ENCODE results near the gene PHACTR2.
"Not testable (repeated sequence)": the region's sequence is repeated elsewhere in the genome, so short reads cannot be mapped to it uniquely, and the experiment has no call there.

The PHACTR2 gene

DNA sequence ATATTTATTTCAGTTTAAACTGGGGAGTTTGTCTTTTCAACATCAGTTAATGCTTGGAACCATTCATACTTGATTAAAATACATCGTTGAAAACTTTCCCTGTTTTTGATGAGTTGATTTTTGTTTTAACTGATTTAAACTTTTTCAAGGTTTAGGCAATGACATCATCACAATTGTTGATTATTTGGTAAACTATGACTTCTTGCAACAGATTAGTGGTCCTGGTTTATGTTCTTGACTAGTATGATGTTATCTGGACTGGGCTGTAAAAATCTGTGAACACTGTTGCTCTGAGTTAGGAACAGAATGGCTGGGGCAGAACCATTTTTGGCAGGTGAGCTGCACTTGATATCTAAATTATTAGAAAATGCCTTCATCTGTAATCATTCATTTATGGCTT is 186.5 kb downstream of the PHACTR2 start, which contains the start of gene ZC2HC1B:
Gene ZC2HC1B (plus strand): TSS at position 241 of the 400 bp plus-strand sequence. CDS start 66 bp downstream, at position 307.
- Histone ChIP-seq H3K27ac (ENCODE audit: low read depth in 2 of 2, low read length in 2 of 2) (no peak within 1 kb of the TSS), H3K9me3 (ENCODE audit: control insufficient read depth in 2 of 2, low read length in 2 of 2) (no peaks in the 10 kb centered on the region), H3K4me1 (ENCODE audit: control insufficient read depth in 2 of 2, insufficient read depth in 2 of 2, low read length in 2 of 2) (no peaks in the 10 kb centered on the region), H3K36me3 (ENCODE audit: control insufficient read depth in 2 of 2, insufficient read depth in 2 of 2, low read length in 2 of 2) (peaks cover 32 to 37% of the 10 kb centered on the region in 2 donors), H3K27me3 (ENCODE audit: control insufficient read depth in 2 of 2, insufficient read depth in 2 of 2, low read length in 2 of 2) (no peaks in the 10 kb centered on the region), H3K4me3 (ENCODE audit: low read length in 2 of 2) (no peak within 1 kb of the TSS), H3K9ac (ENCODE audit: low read depth in 1 of 2, low read length in 2 of 2) (no peak within 1 kb of the TSS)

DNA sequence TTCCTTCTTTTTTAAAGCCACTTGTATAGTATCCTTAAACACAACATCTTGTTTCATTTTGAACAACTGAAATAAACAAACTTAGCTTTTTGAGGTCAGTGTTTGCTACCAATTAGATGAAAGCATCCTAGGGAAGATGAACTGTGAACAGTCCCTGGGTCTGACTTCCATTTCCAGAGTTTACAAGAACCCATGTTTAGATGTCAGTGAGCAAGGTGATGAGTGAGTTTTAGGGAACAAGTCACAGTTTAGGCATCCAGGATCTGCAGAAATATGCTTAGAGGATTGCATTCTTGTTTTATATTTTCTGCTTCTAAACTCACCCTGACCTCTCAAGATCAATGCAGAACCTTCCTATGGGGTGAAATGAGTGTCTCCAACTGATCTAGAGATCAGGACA is 189.5 kb downstream of the PHACTR2 start:
- Histone ChIP-seq H3K9ac (ENCODE audit: low read depth in 1 of 2, low read length in 2 of 2) (no peak overlapping the region), H3K27ac (ENCODE audit: low read depth in 2 of 2, low read length in 2 of 2) (no peak overlapping the region), H3K4me1 (ENCODE audit: control insufficient read depth in 2 of 2, insufficient read depth in 2 of 2, low read length in 2 of 2) (no peaks in the 10 kb centered on the region), H3K27me3 (ENCODE audit: control insufficient read depth in 2 of 2, insufficient read depth in 2 of 2, low read length in 2 of 2) (no peaks in the 10 kb centered on the region), H3K9me3 (ENCODE audit: control insufficient read depth in 2 of 2, low read length in 2 of 2) (no peaks in the 10 kb centered on the region), H3K4me3 (ENCODE audit: low read length in 2 of 2) (no peak overlapping the region), H3K36me3 (ENCODE audit: control insufficient read depth in 2 of 2, insufficient read depth in 2 of 2, low read length in 2 of 2) (peaks cover 18 to 22% of the 10 kb centered on the region in 2 donors)

DNA sequence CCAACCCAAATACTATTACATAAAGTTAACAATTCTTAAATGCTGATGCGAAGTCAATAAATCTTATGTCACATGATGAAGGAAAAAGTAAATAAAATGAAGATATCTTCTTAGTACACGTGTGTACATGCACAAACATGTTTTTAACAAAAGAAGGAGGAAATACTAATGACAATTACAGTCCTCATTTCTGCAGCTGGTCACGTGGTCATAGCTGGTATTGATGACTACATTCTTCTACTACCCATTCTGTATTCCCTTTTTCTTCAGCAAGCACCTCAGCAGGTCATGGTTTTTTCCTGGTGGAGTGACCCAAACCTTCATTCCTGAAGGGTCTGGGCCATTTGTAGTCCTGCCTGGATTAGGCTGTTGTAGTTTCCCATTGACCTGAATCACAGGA is 191.0 kb downstream of the PHACTR2 start:
- not testable (repeated sequence) for H3K27me3 ChIP-seq (ENCODE audit: control insufficient read depth in 2 of 2, insufficient read depth in 2 of 2, low read length in 2 of 2); H3K4me1 ChIP-seq (ENCODE audit: control insufficient read depth in 2 of 2, insufficient read depth in 2 of 2, low read length in 2 of 2); H3K4me3 ChIP-seq (ENCODE audit: low read length in 2 of 2); H3K9me3 ChIP-seq (ENCODE audit: control insufficient read depth in 2 of 2, low read length in 2 of 2); H3K9ac ChIP-seq (ENCODE audit: low read depth in 1 of 2, low read length in 2 of 2); H3K27ac ChIP-seq (ENCODE audit: low read depth in 2 of 2, low read length in 2 of 2)
- peaks cover 6 to 10% of the 10 kb centered on the region in 2 donors for H3K36me3 ChIP-seq (ENCODE audit: control insufficient read depth in 2 of 2, insufficient read depth in 2 of 2, low read length in 2 of 2)

DNA sequence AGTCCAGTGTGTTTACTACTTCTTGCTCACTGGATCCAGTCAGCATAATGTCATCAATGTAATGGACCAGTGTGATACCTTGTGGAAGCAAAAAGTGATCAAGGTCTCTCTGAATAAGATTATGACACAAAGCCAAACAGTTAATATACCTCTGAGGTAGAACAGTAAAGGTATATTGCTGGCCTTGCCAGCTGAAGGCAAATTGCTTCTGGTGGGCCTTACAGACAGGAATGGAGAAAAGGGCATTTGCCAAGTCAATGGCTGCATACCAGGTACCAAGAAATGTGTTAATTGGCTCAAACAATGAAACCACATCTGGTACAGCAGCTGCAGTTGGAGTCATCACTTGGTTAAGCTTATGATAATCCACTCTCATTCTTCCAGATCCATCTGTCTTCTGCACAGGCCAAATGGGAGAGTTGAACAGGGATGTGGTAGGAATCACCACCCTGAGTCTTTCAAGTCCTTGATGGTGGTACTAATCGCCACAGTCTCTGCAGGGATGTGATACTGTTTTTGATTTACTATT is 193.5 kb downstream of the PHACTR2 start:
- not testable (repeated sequence) for H3K4me1 ChIP-seq (ENCODE audit: control insufficient read depth in 2 of 2, insufficient read depth in 2 of 2, low read length in 2 of 2); H3K4me3 ChIP-seq (ENCODE audit: low read length in 2 of 2); H3K27ac ChIP-seq (ENCODE audit: low read depth in 2 of 2, low read length in 2 of 2); H3K27me3 ChIP-seq (ENCODE audit: control insufficient read depth in 2 of 2, insufficient read depth in 2 of 2, low read length in 2 of 2); H3K36me3 ChIP-seq (ENCODE audit: control insufficient read depth in 2 of 2, insufficient read depth in 2 of 2, low read length in 2 of 2); H3K9ac ChIP-seq (ENCODE audit: low read depth in 1 of 2, low read length in 2 of 2); H3K9me3 ChIP-seq (ENCODE audit: control insufficient read depth in 2 of 2, low read length in 2 of 2)

DNA sequence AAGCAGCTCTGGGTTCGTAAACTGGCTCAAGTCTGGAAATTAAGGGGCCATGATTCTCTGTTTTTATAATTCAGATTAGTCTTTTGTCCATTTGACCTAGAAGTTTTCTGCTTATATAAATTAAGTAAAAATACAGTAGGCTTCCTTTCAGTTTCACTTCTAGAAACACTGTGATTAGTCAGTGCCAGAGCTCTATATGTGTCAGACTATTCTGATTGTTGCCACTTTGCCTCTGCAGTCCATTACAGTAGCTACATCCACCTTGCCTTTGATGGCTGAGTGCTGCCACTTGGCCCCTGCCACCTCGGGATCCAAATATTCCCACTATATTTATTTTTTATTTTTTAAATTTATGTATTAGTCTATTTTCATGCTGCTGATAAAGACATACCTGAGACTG is 194.4 kb downstream of the PHACTR2 start:
- Histone ChIP-seq H3K27ac (ENCODE audit: low read depth in 2 of 2, low read length in 2 of 2) (no peak overlapping the region), H3K4me3 (ENCODE audit: low read length in 2 of 2) (no peak overlapping the region), H3K9ac (ENCODE audit: low read depth in 1 of 2, low read length in 2 of 2) (no peak overlapping the region), H3K4me1 (ENCODE audit: control insufficient read depth in 2 of 2, insufficient read depth in 2 of 2, low read length in 2 of 2) (no peaks in the 10 kb centered on the region), H3K36me3 (ENCODE audit: control insufficient read depth in 2 of 2, insufficient read depth in 2 of 2, low read length in 2 of 2) (no peaks in the 10 kb centered on the region), H3K9me3 (ENCODE audit: control insufficient read depth in 2 of 2, low read length in 2 of 2) (peaks cover 0 to 2% of the 10 kb centered on the region in 2 donors), H3K27me3 (ENCODE audit: control insufficient read depth in 2 of 2, insufficient read depth in 2 of 2, low read length in 2 of 2) (no peaks in the 10 kb centered on the region)

DNA sequence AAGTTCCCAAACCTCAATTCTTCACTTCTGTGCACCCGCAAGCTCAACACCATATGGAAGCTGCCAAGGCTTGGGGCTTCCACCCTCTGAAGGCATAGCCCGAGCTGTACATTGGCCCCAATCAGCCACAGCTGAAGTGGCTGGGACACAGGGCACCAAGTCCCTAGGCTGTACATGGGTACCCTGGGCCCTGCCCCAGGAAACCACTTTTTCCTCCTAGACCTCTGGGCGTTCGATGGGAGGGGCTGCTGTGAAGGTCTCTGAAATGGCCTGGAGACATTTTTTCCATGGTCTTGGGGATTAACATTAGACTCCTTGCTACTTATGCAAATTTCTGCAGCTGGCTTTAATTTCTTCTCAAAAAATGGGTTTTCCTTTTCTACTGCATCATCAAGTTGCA is 195.8 kb downstream of the PHACTR2 start:
- H3K36me3 ChIP-seq (ENCODE audit: control insufficient read depth in 2 of 2, insufficient read depth in 2 of 2, low read length in 2 of 2); H3K4me3 ChIP-seq (ENCODE audit: low read length in 2 of 2); H3K27me3 ChIP-seq (ENCODE audit: control insufficient read depth in 2 of 2, insufficient read depth in 2 of 2, low read length in 2 of 2); H3K27ac ChIP-seq (ENCODE audit: low read depth in 2 of 2, low read length in 2 of 2); H3K9ac ChIP-seq (ENCODE audit: low read depth in 1 of 2, low read length in 2 of 2); H3K9me3 ChIP-seq (ENCODE audit: control insufficient read depth in 2 of 2, low read length in 2 of 2); H3K4me1 ChIP-seq (ENCODE audit: control insufficient read depth in 2 of 2, insufficient read depth in 2 of 2, low read length in 2 of 2): not testable (repeated sequence)

DNA sequence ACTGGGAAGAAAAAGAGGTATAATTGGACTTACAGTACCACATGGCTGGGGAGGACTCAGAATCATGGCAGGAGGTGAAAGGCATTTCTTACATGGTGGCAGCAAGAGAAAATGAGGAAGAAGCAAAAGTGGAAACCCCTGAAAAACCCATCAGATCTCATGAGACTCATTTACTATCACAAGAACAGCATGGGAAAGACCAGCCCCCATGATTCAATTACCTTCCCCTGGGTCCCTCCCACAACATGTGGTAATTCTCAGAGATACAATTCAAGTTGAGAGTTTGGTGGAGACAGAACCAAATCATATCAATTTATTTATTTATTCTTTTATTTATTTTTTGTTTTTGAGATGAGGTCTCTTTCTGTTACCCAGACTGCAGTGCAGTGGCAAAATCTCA is 196.7 kb downstream of the PHACTR2 start:
- not testable (repeated sequence) for H3K27ac ChIP-seq (ENCODE audit: low read depth in 2 of 2, low read length in 2 of 2); H3K27me3 ChIP-seq (ENCODE audit: control insufficient read depth in 2 of 2, insufficient read depth in 2 of 2, low read length in 2 of 2); H3K9ac ChIP-seq (ENCODE audit: low read depth in 1 of 2, low read length in 2 of 2); H3K4me1 ChIP-seq (ENCODE audit: control insufficient read depth in 2 of 2, insufficient read depth in 2 of 2, low read length in 2 of 2); H3K9me3 ChIP-seq (ENCODE audit: control insufficient read depth in 2 of 2, low read length in 2 of 2); H3K4me3 ChIP-seq (ENCODE audit: low read length in 2 of 2); H3K36me3 ChIP-seq (ENCODE audit: control insufficient read depth in 2 of 2, insufficient read depth in 2 of 2, low read length in 2 of 2)

DNA sequence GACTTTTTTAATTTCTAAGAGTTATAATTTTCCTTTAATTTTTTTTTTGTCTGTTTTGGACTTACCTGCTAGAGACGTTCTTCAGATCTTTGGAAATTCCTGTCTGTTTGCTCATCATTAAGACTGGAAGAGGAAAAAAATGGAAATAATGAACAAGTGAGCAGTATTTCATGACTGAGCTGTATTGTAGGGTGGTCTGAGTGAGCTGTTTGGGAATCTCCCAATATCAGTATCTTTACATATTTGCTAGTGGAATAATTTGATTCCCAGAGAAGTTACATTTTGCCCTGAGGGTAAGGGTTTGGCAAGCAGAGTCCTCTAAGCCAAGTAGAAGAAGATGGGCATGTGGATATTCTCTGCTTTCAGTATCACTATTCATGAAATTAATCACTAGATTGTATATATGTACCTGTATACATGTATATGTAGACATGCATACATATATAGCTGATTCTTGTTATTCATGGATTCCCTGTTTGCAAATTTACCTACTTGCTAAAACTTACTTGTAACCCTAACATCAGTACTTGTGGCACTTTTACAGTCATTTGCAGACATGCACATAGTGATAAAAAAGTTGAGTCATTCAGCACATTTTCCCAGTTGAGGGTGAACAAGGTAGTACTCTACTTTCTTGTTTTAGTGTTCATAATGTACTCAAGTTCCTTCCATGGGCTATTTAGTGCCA is 200.0 kb downstream of the PHACTR2 start:
- peaks cover 0 to 5% of the 10 kb centered on the region in 2 donors for H3K9me3 ChIP-seq (ENCODE audit: control insufficient read depth in 2 of 2, low read length in 2 of 2)
- H3K4me3 ChIP-seq (ENCODE audit: low read length in 2 of 2) = no peak overlapping the region
- no peaks in the 10 kb centered on the region for H3K27me3 ChIP-seq (ENCODE audit: control insufficient read depth in 2 of 2, insufficient read depth in 2 of 2, low read length in 2 of 2)
- H3K4me1 ChIP-seq (ENCODE audit: control insufficient read depth in 2 of 2, insufficient read depth in 2 of 2, low read length in 2 of 2) = no peaks in the 10 kb centered on the region
- no peaks in the 10 kb centered on the region for H3K36me3 ChIP-seq (ENCODE audit: control insufficient read depth in 2 of 2, insufficient read depth in 2 of 2, low read length in 2 of 2)
- no peak overlapping the region for H3K9ac ChIP-seq (ENCODE audit: low read depth in 1 of 2, low read length in 2 of 2)
- no peak overlapping the region for H3K27ac ChIP-seq (ENCODE audit: low read depth in 2 of 2, low read length in 2 of 2)

DNA sequence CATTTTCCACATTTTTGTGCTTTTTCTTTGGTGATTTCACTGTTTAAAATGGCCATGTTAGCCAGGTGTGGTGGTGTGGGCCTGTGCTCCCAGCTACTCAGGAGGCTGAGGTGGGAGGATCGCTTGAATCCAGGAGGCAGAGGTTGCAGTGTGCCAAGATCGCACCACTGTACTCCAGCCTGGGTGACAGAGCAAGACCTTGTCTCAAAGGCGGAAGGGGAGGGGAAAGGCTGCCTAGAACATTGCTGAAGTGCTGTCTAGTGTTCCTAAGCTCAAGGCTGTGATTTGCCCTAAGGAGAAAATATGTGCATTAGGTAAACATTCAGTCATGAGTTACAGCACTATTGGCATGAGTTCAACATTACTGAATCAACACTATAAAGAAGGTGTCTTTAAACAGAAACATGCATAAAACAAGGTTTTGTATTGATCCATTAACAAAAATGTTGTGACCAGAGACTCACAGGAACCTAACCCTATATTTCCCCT is 200.6 kb downstream of the PHACTR2 start:
- Histone ChIP-seq H3K27ac (ENCODE audit: low read depth in 2 of 2, low read length in 2 of 2) (no peak overlapping the region), H3K9ac (ENCODE audit: low read depth in 1 of 2, low read length in 2 of 2) (no peak overlapping the region), H3K36me3 (ENCODE audit: control insufficient read depth in 2 of 2, insufficient read depth in 2 of 2, low read length in 2 of 2) (no peaks in the 10 kb centered on the region), H3K4me1 (ENCODE audit: control insufficient read depth in 2 of 2, insufficient read depth in 2 of 2, low read length in 2 of 2) (no peaks in the 10 kb centered on the region), H3K27me3 (ENCODE audit: control insufficient read depth in 2 of 2, insufficient read depth in 2 of 2, low read length in 2 of 2) (no peaks in the 10 kb centered on the region), H3K4me3 (ENCODE audit: low read length in 2 of 2) (no peak overlapping the region), H3K9me3 (ENCODE audit: control insufficient read depth in 2 of 2, low read length in 2 of 2) (peaks cover 0 to 5% of the 10 kb centered on the region in 2 donors)

DNA sequence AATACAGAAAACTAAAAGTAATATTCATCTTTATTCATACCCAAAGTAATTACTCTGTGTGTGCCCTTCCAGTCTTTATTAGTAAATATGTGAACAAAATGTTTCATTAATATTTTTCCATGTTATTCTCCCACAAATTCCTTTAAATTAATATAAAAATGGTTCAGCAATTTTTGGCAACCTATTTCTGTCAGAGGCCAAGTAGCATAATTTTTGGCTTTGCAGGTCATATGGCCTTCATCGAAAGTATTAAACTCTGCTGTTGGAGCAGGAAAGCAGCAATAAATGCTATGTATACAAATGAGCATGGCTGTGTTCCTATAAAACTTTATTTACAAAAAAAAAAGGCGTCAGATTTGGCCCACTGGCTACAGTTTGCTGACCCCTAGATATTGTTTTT is 202.6 kb downstream of the PHACTR2 start:
- Histone ChIP-seq H3K27me3 (ENCODE audit: control insufficient read depth in 2 of 2, insufficient read depth in 2 of 2, low read length in 2 of 2) (no peaks in the 10 kb centered on the region), H3K36me3 (ENCODE audit: control insufficient read depth in 2 of 2, insufficient read depth in 2 of 2, low read length in 2 of 2) (no peaks in the 10 kb centered on the region), H3K4me1 (ENCODE audit: control insufficient read depth in 2 of 2, insufficient read depth in 2 of 2, low read length in 2 of 2) (no peaks in the 10 kb centered on the region), H3K4me3 (ENCODE audit: low read length in 2 of 2) (no peak overlapping the region), H3K9me3 (ENCODE audit: control insufficient read depth in 2 of 2, low read length in 2 of 2) (peaks cover 0 to 2% of the 10 kb centered on the region in 2 donors), H3K27ac (ENCODE audit: low read depth in 2 of 2, low read length in 2 of 2) (no peak overlapping the region), H3K9ac (ENCODE audit: low read depth in 1 of 2, low read length in 2 of 2) (no peak overlapping the region)
